ENCODE data around the gene TMCO4.

The TMCO4 gene

DNA sequence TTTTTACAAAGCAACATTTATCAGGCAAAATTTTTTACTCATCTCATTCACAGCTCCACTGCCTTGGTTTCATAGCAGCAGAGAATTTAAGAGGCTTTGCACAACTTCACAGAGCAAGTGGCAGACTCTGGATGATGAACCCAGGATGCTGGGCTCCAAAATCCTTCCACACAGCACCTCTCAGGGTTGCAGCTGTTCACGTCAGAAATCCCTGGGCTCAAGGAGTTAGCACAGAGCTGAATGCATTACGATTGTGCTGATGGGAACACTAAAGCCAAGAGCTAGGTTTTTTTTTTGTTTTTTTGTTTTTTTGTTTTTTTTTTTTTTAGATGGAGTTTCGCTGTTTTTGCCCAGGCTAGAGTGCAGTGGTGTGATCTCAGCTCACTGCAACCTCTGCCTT is 137.4 kb downstream of the TMCO4 start:
- no peak overlapping the region for H3K4me3 Mint-ChIP-seq
- no peak for DNase-seq

DNA sequence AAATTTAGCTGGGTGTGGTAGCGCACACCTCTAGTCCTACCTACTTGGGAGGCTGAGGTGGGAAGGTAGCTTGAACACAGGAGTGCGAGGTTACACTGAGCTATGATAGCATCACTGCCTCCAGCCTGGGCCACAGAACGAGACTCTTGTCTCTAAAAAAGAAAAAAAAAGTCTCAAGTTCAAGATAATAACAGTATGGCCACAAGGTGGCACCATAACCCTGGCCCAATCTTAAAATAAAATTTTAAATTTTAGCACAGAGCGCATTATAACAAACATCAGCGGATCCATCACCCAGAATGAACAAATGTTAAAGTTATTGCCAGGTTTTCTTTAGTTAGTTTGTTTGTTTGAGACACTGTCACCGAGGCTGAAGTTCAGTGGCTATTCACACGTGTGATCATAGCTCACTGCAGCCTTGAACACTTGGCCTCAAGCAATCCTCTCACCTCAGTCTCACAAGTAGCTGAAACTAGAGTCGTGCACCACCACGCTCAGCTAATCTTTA is 137.9 kb downstream of the TMCO4 start:
- peak; percentile 61 for DNase-seq
- H3K9me3 Mint-ChIP-seq, result no peaks in the 10 kb centered on the region
- H3K4me3 Mint-ChIP-seq, result no peak overlapping the region
- H3K4me1 Mint-ChIP-seq, result peaks cover 28% of the 10 kb centered on the region
- H3K27me3 Mint-ChIP-seq, result peaks cover 60% of the 10 kb centered on the region
- CTCF ChIA-PET, result interaction anchor here (0.7 to 4.6 kb wide), 29 partner anchors 8 to 489 kb away, joined by 3 to 84 read pairs (median 3); no protein-coding TSS in a partner anchor
- H3K27ac Mint-ChIP-seq, result no peak overlapping the region
- H3K36me3 Mint-ChIP-seq, result no peaks in the 10 kb centered on the region

More for the DNA sequence above, 137.4 kb downstream of the TMCO4 start:
- Mint-ChIP-seq H3K36me3 (no peaks in the 10 kb centered on the region), H3K27me3 (peaks cover 65% of the 10 kb centered on the region), H3K9me3 (no peaks in the 10 kb centered on the region), H3K27ac (no peak overlapping the region), H3K4me1 (peaks cover 28% of the 10 kb centered on the region)
- CTCF ChIA-PET, result interaction anchor here (0.7 to 4.6 kb wide), 21 partner anchors 9 to 488 kb away, joined by 3 to 84 read pairs (median 4); partner anchors contain the start of gene OTUD3

DNA sequence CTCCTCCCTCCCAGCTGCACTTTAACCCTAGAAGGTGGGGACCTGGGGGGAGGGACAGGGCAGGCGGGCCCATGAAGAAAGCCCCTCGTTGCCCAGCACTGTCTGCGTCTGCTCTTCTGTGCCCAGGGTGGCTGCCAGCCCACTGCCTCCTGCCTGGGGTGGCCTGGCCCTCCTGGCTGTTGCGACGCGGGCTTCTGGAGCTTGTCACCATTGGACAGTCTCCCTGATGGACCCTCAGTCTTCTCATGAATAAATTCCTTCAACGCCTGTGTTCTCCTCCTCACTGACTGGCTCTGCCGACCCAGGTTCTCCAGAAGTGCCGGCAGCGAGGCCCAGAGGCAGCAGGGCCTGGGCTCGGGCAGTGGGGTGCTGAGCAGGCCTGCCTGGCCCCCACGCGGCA is 141.5 kb downstream of the TMCO4 start:
- Mint-ChIP-seq H3K4me3 (no peak overlapping the region), H3K27ac (no peak overlapping the region), H3K4me1 (peaks cover 21% of the 10 kb centered on the region), H3K9me3 (no peaks in the 10 kb centered on the region), H3K27me3 (peaks cover 27% of the 10 kb centered on the region), H3K36me3 (no peaks in the 10 kb centered on the region)
- no peak for DNase-seq
- CTCF ChIA-PET, result no interaction called here

DNA sequence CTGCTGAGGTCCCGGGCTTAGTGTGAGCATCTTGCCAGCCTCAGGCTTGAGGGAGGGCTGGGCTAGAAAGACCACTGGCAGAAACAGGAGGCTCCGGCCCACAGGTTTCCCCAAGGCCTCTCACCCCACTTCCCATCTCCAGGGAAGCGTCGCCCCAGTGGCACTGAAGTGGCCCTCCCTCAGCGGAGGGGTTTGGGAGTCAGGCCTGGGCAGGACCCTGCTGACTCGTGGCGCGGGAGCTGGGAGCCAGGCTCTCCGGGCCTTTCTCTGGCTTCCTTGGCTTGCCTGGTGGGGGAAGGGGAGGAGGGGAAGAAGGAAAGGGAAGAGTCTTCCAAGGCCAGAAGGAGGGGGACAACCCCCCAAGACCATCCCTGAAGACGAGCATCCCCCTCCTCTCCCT is 142.2 kb downstream of the TMCO4 start:
- Mint-ChIP-seq H3K27ac (no peak overlapping the region), H3K4me3 (no peak overlapping the region), H3K4me1 (peaks cover 20% of the 10 kb centered on the region), H3K27me3 (peaks cover 20% of the 10 kb centered on the region), H3K36me3 (no peaks in the 10 kb centered on the region), H3K9me3 (no peaks in the 10 kb centered on the region)
- CTCF ChIA-PET, result no interaction called here
- DNase-seq, result no peak

DNA sequence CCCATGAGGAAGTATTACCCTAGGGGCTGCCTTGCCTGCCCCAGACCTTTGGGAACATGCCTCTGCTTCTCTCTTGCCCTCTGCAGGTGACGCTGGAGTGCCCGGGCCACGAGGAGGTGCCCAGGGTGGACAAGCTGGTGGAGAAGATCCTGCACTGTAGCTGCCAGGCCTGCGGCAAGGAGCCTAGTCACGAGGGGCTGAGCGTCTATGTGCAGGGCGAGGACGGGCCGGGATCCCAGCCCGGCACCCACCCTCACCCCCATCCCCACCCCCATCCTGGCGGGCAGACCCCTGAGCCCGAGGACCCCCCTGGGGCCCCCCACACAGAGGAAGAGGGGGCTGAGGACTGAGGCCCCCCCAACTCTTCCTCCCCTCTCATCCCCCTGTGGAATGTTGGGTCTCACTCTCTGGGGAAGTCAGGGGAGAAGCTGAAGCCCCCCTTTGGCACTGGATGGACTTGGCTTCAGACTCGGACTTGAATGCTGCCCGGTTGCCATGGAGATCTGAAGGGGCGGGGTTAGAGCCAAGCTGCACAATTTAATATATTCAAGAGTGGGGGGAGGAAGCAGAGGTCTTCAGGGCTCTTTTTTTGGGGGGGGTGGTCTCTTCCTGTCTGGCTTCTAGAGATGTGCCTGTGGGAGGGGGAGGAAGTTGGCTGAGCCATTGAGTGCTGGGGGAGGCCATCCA is 142.8 kb downstream of the TMCO4 start:
- H3K4me3 Mint-ChIP-seq, result no peak overlapping the region
- H3K27me3 Mint-ChIP-seq, result peaks cover 16% of the 10 kb centered on the region
- no peak overlapping the region for H3K27ac Mint-ChIP-seq
- peaks cover 20% of the 10 kb centered on the region for H3K4me1 Mint-ChIP-seq
- DNase-seq, result no peak
- H3K9me3 Mint-ChIP-seq, result no peaks in the 10 kb centered on the region
- H3K36me3 Mint-ChIP-seq, result no peaks in the 10 kb centered on the region
- CTCF ChIA-PET, result interaction anchor here (0.9 kb wide), 1 partner anchor 311 kb away, joined by 3 read pairs; no protein-coding TSS in a partner anchor

DNA sequence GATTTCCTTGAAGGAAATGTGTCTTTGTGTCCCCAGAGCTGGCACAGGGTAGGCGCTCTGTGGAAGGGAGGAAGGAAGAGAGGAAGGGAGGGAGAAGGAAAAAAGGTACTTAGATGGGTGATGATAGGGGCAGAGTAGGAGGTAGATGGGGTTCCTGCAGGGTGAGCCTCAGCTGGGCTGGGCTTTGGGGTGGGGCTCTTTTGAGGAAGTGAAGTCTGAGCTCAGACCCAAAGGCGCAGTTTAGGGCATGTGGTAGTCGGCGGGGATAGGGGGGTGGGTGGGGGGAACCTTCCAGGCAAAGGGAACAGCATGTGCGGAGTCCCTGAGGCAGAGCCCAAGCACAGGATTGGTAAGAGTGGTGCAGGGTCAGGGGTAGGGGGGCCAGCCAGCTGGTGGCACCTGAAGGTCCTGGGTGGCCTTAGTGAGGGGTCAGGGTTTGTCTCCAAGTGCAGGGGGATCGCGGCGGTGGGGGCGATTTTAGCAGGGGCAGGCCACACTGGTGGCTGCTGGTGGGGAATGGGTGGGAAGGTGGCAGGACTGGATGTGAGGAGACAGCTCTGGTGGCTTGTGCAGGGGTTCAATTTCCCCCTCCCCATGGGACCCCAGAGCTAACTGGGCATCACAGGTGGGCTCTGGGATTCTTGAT is 143.5 kb downstream of the TMCO4 start:
- H3K36me3 Mint-ChIP-seq, result no peaks in the 10 kb centered on the region
- H3K4me1 Mint-ChIP-seq, result peaks cover 18% of the 10 kb centered on the region
- no peak for DNase-seq
- peaks cover 12% of the 10 kb centered on the region for H3K27me3 Mint-ChIP-seq
- CTCF ChIA-PET, result interaction anchor here (0.9 kb wide), 1 partner anchor 310 kb away, joined by 3 read pairs; no protein-coding TSS in a partner anchor
- no peaks in the 10 kb centered on the region for H3K9me3 Mint-ChIP-seq
- no peak overlapping the region for H3K4me3 Mint-ChIP-seq
- peak overlapping the region; percentile 0 for H3K27ac Mint-ChIP-seq

DNA sequence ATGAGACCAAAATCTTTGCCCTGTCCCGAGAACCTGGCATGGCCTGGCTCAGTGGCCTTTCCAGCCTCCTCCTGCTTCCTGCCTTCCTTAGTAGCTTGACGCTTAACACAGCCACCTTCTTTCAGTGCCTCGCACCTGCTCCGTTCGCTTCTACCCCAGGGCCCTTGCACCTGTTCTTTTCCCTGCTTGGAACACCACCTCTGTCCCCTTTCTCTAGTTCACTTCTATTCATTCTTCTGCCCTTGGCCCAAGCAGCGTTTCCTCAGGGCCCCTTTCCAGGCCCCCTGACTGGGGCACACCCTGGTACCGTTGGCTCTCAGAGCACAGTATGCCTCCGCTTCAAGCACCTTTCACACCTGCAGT is 144.0 kb downstream of the TMCO4 start:
- Mint-ChIP-seq H3K9me3 (no peaks in the 10 kb centered on the region), H3K36me3 (no peaks in the 10 kb centered on the region), H3K4me1 (peaks cover 18% of the 10 kb centered on the region), H3K27ac (peak overlapping the region; percentile 0), H3K4me3 (no peak overlapping the region), H3K27me3 (peaks cover 6% of the 10 kb centered on the region)
- DNase-seq, result no peak
- CTCF ChIA-PET, result no interaction called here

DNA sequence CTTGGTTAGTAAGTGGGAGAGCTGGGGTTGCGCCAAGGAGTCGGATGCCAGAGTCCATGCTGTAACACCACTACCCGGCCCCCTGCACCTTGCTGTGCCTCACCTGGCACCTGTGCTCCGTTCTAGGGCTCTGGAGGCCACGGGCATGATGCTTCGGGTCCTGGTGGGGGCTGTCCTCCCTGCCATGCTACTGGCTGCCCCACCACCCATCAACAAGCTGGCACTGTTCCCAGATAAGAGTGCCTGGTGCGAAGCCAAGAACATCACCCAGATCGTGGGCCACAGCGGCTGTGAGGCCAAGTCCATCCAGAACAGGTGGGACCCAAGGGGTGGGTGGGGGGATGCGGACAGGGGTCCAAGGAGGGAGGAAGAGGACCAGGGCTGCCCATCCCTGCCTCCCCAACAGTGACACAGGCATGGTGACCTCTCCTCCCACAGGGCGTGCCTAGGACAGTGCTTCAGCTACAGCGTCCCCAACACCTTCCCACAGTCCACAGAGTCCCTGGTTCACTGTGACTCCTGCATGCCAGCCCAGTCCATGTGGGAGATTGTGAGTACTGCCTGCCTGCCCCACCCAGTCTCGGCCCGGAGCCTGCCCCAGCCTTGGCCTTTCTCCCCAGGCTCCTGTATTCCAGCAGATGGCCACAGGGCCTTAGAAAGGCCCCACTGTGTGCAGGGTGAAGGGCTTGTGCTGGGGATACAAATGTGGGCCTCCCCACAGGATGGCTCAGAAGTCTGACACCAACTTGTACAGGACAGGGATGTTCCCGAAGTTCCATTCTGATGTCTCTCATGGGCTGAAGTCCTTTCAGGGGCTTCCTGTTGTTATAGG is 144.6 kb downstream of the TMCO4 start:
- H3K27ac Mint-ChIP-seq, result no peak overlapping the region
- CTCF ChIA-PET, result interaction anchor here (1.3 to 2.0 kb wide), 9 partner anchors 13 to 404 kb away, joined by 3 to 10 read pairs (median 4); partner anchors contain the start of genes EMC1 and MRTO4
- no peak overlapping the region for H3K4me3 Mint-ChIP-seq
- peaks cover 17% of the 10 kb centered on the region for H3K4me1 Mint-ChIP-seq
- H3K9me3 Mint-ChIP-seq, result no peaks in the 10 kb centered on the region
- DNase-seq, result no peak
- peaks cover 6% of the 10 kb centered on the region for H3K27me3 Mint-ChIP-seq
- no peaks in the 10 kb centered on the region for H3K36me3 Mint-ChIP-seq

DNA sequence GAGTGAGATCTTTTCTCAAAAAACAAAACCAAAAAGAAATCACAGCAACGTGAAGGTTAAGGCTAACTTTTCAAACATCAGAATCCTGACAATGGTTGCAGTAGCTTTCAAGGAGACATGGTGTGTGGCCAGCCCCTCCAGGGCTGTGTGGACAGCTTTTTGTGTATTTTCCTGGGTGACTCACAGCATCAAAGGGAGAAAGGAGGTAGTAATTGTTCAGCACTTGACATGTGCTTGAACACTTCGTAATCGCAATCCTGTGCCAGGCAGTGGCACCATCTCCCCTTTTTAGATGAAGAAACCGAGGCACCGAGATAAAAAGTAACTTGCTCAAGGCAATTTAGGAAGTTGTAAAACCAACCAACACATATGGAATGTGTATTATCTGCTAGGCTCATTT is 145.3 kb downstream of the TMCO4 start:
- Mint-ChIP-seq H3K27ac (no peak overlapping the region), H3K4me1 (peaks cover 12% of the 10 kb centered on the region), H3K9me3 (no peaks in the 10 kb centered on the region), H3K4me3 (no peak overlapping the region), H3K27me3 (no peaks in the 10 kb centered on the region), H3K36me3 (no peaks in the 10 kb centered on the region)
- CTCF ChIA-PET, result interaction anchor here (0.6 to 2.0 kb wide), 23 partner anchors 8 to 403 kb away, joined by 3 to 12 read pairs (median 4); partner anchors contain the start of genes EMC1 and MRTO4
- DNase-seq, result no peak

DNA sequence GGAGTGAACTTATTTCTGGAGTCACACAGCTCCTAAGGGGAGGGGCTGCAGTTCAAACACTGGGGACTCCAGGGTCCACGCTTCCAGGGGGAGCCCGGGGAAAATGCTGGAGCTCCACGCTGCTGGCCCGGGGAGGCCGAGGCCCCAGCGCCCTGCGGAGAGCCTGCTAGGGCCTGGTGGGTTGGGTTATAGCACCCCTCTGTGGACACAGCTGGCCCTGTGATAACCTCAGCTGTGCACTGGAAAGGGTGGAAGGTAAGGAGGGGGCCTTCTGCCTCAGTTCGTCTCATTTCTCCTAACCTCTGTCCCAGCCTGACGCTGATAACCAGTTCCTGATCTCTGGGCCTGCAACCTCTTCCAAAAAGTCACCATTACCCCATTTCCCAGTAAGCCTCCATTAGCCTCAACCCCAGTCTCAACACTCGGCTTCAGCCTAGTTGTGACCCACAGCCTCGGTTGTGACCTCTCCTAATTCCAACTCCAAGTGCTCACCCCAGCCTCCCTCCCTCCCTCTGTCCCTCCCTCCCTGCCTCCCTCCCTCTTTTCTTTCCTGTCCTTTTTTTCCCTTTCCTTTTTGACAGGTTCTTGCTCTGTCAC is 148.5 kb downstream of the TMCO4 start:
- no peaks in the 10 kb centered on the region for H3K36me3 Mint-ChIP-seq
- no peak overlapping the region for H3K27ac Mint-ChIP-seq
- no peak overlapping the region for H3K4me3 Mint-ChIP-seq
- DNase-seq, result peak; percentile 70
- peaks cover 27% of the 10 kb centered on the region for H3K4me1 Mint-ChIP-seq
- H3K27me3 Mint-ChIP-seq, result peaks cover 6% of the 10 kb centered on the region
- CTCF ChIA-PET, result interaction anchor here (0.7 to 2.5 kb wide), 19 partner anchors 9 to 1537 kb away, joined by 3 to 17 read pairs (median 3); a partner anchor contains a TSS
- no peaks in the 10 kb centered on the region for H3K9me3 Mint-ChIP-seq

DNA sequence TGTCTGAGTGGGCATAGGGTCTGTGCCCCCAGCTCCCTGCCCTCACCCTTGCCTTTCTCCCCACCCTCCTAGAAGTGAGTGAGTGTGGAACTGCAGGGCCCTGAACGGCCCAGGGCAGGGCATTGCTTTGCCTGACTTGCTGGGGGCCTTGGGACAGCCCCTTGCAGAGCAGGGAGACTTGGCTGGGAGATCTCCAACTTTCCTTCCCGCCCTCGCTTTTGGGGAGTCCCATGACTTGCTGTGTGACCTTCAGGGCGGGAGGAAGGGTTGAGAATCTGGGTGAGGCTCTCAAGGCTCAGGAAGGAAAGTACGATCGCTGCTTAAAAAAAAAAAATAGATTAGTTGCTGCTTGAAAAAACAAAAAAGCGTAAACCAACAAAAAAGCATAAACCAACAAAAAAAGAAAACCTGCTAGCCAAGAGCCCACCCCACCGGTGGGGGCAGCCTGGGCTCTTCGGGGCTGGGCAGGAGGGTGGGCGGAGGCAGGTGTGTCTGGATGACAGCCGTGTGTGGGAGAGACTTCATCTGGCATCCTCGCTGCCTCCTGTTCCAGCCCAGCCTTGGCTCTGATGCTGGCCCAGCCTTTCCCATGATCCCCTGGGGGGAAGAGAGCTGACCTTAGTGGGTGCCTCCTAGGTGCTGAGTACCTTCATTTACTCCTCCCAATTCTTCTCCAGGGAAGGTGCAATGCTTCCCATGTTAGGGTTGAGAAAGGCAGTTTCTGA is 149.1 kb downstream of the TMCO4 start:
- Mint-ChIP-seq H3K4me3 (no peak overlapping the region), H3K27ac (no peak overlapping the region), H3K4me1 (peaks cover 30% of the 10 kb centered on the region), H3K9me3 (no peaks in the 10 kb centered on the region), H3K27me3 (peaks cover 13% of the 10 kb centered on the region), H3K36me3 (no peaks in the 10 kb centered on the region)
- CTCF ChIA-PET, result interaction anchor here (0.7 to 2.5 kb wide), 17 partner anchors 9 to 396 kb away, joined by 3 to 17 read pairs (median 4); a partner anchor contains a TSS
- no peak for DNase-seq

DNA sequence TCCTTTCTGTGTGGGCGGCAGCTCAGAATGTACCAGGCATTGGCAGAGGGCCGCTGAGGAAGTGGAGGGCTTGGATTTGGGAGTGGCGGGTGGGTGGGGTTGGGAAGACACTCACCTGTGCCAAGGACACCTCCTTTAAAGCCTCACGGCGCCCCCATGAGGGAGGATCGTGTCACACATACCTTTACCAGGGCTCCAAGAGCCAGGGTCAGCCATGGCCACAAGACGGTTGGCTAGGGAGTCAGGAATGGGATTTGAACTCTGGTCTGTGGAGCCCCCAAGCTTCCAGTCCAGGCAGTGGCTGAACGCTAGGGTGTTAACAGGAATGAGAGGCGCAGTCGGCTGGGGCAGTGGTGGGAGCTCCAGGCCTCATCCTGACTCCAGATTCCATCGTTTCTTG is 151.0 kb downstream of the TMCO4 start:
- H3K9me3 Mint-ChIP-seq, result no peaks in the 10 kb centered on the region
- no peak for DNase-seq
- H3K27me3 Mint-ChIP-seq, result peaks cover 24% of the 10 kb centered on the region
- no peak overlapping the region for H3K4me3 Mint-ChIP-seq
- H3K36me3 Mint-ChIP-seq, result peaks cover 2% of the 10 kb centered on the region
- no peak overlapping the region for H3K27ac Mint-ChIP-seq
- CTCF ChIA-PET, result interaction anchor here (0.8 to 2.5 kb wide), 7 partner anchors 13 to 404 kb away, joined by 3 to 8 read pairs (median 5); no protein-coding TSS in a partner anchor
- peaks cover 32% of the 10 kb centered on the region for H3K4me1 Mint-ChIP-seq

DNA sequence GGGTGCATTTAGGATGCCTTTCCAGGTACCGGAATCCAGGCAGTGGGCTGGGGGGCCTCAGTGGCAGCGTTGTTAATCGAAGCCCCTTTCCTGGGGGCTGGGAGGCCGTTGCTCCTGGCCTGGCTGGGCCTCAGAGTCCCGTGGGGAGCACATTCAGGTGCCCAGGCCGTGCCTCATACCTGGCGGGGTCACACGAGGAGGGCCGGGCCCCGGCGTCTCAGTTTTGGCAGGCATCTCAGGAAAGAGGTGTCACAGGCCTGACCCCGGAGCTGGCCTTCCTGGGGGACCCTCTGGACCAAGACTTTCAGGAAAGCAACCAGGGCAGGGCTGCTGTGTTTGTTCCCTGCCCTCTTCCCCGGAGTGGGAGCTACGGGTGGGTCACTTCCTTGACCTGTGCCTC is 151.5 kb downstream of the TMCO4 start:
- Mint-ChIP-seq H3K36me3 (peaks cover 2% of the 10 kb centered on the region), H3K27ac (no peak overlapping the region), H3K4me1 (peaks cover 33% of the 10 kb centered on the region), H3K27me3 (peaks cover 29% of the 10 kb centered on the region), H3K4me3 (no peak overlapping the region), H3K9me3 (no peaks in the 10 kb centered on the region)
- DNase-seq, result no peak
- CTCF ChIA-PET, result interaction anchor here (0.8 to 2.5 kb wide), 7 partner anchors 14 to 403 kb away, joined by 3 to 8 read pairs (median 5); no protein-coding TSS in a partner anchor

Data from activated naive CD4-positive, alpha-beta T cell treated with anti-CD3 and anti-CD28 coated beads, Interleukin-2, amount 10 ng/mL, durations not matched to agents 7 days and 5 days (primary cell).